Spinal cord (tissue), 9 donors: ENCODE measurements around the gene FAIM. TPM values are rescaled to one million over a fixed set of nuclear protein-coding genes. Genes with fewer than 3 reads are reported as not detected.

Experiments used
- DNase-seq, 6 donors: peaks; one replicate each; pipeline versions ENCODE4 v3.0.0 to v3.0.0-alpha.2; 2013 to 2015; ENCODE audit warnings: low spot score in 6 of 6, low read depth in 4 of 6
- H3K27ac ChIP-seq: one replicate; pipeline ENCODE4 v1.5.1; 2013; ENCODE audit warnings: low read depth, low read length, control low read depth
- H3K27me3 ChIP-seq: one replicate; pipeline ENCODE4 v1.6.1; 2013; ENCODE audit warnings: low read length; ENCODE audit not compliant: control insufficient read depth, insufficient read depth
- H3K36me3 ChIP-seq: one replicate; pipeline ENCODE4 v1.6.1; 2013; ENCODE audit warnings: low read length; ENCODE audit not compliant: control insufficient read depth, insufficient read depth
- H3K4me1 ChIP-seq: one replicate; pipeline ENCODE4 v1.6.1; 2013; ENCODE audit warnings: low read length; ENCODE audit not compliant: control insufficient read depth, insufficient read depth
- H3K4me3 ChIP-seq: one replicate; pipeline ENCODE4 v1.5.1; 2013; ENCODE audit warnings: low read depth, low read length, control low read depth
- H3K9me3 ChIP-seq: one replicate; pipeline ENCODE4 v1.6.1; 2013; ENCODE audit warnings: low read length; ENCODE audit not compliant: control insufficient read depth, insufficient read depth
- polyA plus RNA-seq, 2 donors: library from polyadenylated mRNA; unstranded; fragments of 120-200 nt; gene quantifications; one replicate each; pipeline ENCODE4 v1.2.1, GENCODE V29; 2013; ENCODE audit not compliant: insufficient read length in 2 of 2
- total RNA-seq, 2 donors: library from RNA; depleted of rRNA in 1 of 2; stranded (reverse); fragments of 120-200 nt in 1 of 2; fragments of >200 nt in 1 of 2; gene quantifications; one replicate each; pipeline versions ENCODE4 v1.2.3 to v1.2.4, GENCODE V29; 2013 to 2014

Gene FAIM
- total and polyA plus RNA-seq, 4 donors, result 17.4 to 42.1 (median 33.2) TPM

DNA sequence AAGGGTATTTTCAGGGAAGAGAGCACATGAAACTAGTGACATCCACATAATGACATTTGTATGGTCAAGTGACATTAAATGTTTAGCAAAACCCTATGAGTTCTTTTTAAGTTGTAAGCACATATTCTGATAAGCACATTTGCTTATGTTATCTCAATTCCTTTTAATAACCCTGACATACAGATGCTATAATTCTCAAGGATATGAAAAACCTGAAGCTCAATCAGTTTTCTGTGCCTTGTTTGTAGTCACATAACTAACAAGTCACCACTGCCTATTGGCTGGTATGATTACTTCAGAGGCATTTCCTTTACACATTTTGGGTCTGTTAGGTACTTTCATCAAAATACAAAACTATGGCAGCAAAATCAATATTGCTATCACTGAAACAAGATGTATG, 74.1 kb downstream of the FAIM start:
- H3K27ac ChIP-seq, result no peak overlapping the region
- H3K9me3 ChIP-seq, result no peaks in the 10 kb centered on the region
- no peak overlapping the region for H3K4me3 ChIP-seq
- no peaks in the 10 kb centered on the region for H3K27me3 ChIP-seq
- H3K36me3 ChIP-seq, result peaks cover 23% of the 10 kb centered on the region
- no peak for DNase-seq
- H3K4me1 ChIP-seq, result no peaks in the 10 kb centered on the region

Other genes starting within 250 kb of the FAIM start
- gene ESYT3, start 174.2 kb upstream of the FAIM start, total RNA-seq, result 1 to 10 TPM; 4.9 to 6.5 TPM
- gene ESYT3, start 174.2 kb upstream of the FAIM start, polyA plus RNA-seq, result 1 to 10 TPM; 4.3 to 6.7 TPM
- gene CEP70, start 14.5 kb upstream of the FAIM start, total RNA-seq, result 10 to 100 TPM; 43.3 to 50.9 TPM
- gene CEP70, start 14.5 kb upstream of the FAIM start, polyA plus RNA-seq, result 10 to 100 TPM; 29.7 to 35.8 TPM
- 10 to 100 TPM; 23.5 to 76.6 TPM for gene PIK3CB, start 226.2 kb downstream of the FAIM start, total RNA-seq
- gene PIK3CB, start 226.2 kb downstream of the FAIM start, polyA plus RNA-seq, result 10 to 100 TPM; 43.9 to 51.8 TPM